Prostate gland (tissue), 2 donors: ENCODE data around the gene DEFB128.

Source experiments
- CTCF ChIP-seq, 4 experiments: fragments of 200-600 bp in 2 of 4; fragments of 450-650 bp in 2 of 4; sonication (generic) in 2 of 4; IDR thresholded peaks; 1 replicate in 3 of 4; 2 replicates in 1 of 4; pipeline ENCODE4 v1.5.1; 2016 to 2019; ENCODE audit warnings: antibody characterized with exemption in 4 of 4, mild to moderate bottlenecking in 2 of 4, moderate library complexity in 2 of 4
- POLR2A ChIP-seq: fragments of 450-650 bp; IDR thresholded peaks from one replicate; pipeline ENCODE4 v1.6.1; 2016; ENCODE audit warnings: antibody characterized with exemption, mild to moderate bottlenecking
- POLR2AphosphoS5 ChIP-seq: sonication (generic); formaldehyde crosslinking; IDR thresholded peaks from one replicate; pipeline ENCODE4 v1.6.1; 2017; ENCODE audit warnings: antibody characterized with exemption

- TF ChIP-seq CTCF (IDR thresholded peaks at IDR 0.05) (no peak), POLR2A (no peak), POLR2AphosphoS5 (no peak)
These were observed at the start of gene DEFB128 for GRCh38 chr20:189611-190010.
